Karpas-422 (cell line): ENCODE measurements around the gene TSG101. TPM values are rescaled to one million over a fixed set of nuclear protein-coding genes. Genes with fewer than 3 reads are reported as not detected.

Experiments
- DNase-seq: peaks from one replicate; pipeline ENCODE4 v3.0.0-alpha.2; 2015
- H2AFZ ChIP-seq: fragments of 200-600 bp; sonication (generic); 2 replicates; pipeline ENCODE4 v1.6.1; 2014; ENCODE audit warnings: antibody characterized with exemption, low read length, mixed read lengths
- H3K27ac ChIP-seq: fragments of 200-600 bp; sonication (generic); 2 replicates; pipeline ENCODE4 v1.5.1; 2014; ENCODE audit warnings: mild to moderate bottlenecking, low read length, moderate library complexity
- H3K27me3 ChIP-seq: fragments of 200-600 bp; sonication (generic); 2 replicates; pipeline ENCODE4 v1.6.1; 2014; ENCODE audit warnings: low read length, mixed read lengths
- H3K36me3 ChIP-seq: fragments of 200-600 bp; sonication (generic); 2 replicates; pipeline ENCODE4 v1.6.1; 2014; ENCODE audit warnings: low read length, mixed read lengths; ENCODE audit not compliant: insufficient read depth
- H3K4me1 ChIP-seq: fragments of 200-600 bp; sonication (generic); 2 replicates; pipeline ENCODE4 v1.6.1; 2014; ENCODE audit warnings: mild to moderate bottlenecking, low read length, mixed read lengths
- H3K4me2 ChIP-seq: fragments of 200-600 bp; sonication (generic); 2 replicates; pipeline ENCODE4 v1.6.1; 2014; ENCODE audit warnings: low read length, low read depth, mild to moderate bottlenecking; ENCODE audit not compliant: poor library complexity, severe bottlenecking
- H3K4me3 ChIP-seq: fragments of 200-600 bp; sonication (generic); 2 replicates; pipeline ENCODE4 v1.5.1; 2014; ENCODE audit warnings: mild to moderate bottlenecking, antibody characterized with exemption, low read length, mixed read lengths
- H3K79me2 ChIP-seq: fragments of 200-600 bp; sonication (generic); 2 replicates; pipeline ENCODE4 v1.6.1; 2014; ENCODE audit warnings: mild to moderate bottlenecking, low read length, mixed read lengths
- H3K9ac ChIP-seq: fragments of 200-600 bp; sonication (generic); 2 replicates; pipeline ENCODE4 v1.6.0; 2014; ENCODE audit warnings: low read length
- H3K9me2 ChIP-seq: fragments of 200-600 bp; sonication (generic), shearing (Covaris generic); replicated peaks from 2 replicates; pipeline ENCODE4 v1.6.0; 2014; ENCODE audit warnings: mild to moderate bottlenecking, low read length, moderate library complexity; ENCODE audit not compliant: insufficient read depth
- H3K9me3 ChIP-seq: fragments of 300-700, 200-600 bp; sonication (generic); 2 replicates; pipeline ENCODE4 v1.6.1; 2014; ENCODE audit warnings: low read length, mixed read lengths
- H4K20me1 ChIP-seq: fragments of 200-600 bp; sonication (generic); 2 replicates; pipeline ENCODE4 v1.6.1; 2014; ENCODE audit warnings: mild to moderate bottlenecking, antibody characterized with exemption, low read length, low read depth; ENCODE audit not compliant: insufficient read depth
- total RNA-seq: library from RNA; depleted of rRNA; stranded (reverse); fragments of >200 nt; shearing (Covaris generic); gene quantifications from 2 replicates; pipeline ENCODE4 v1.2.3, GENCODE V29; 2014; ENCODE audit warnings: low replicate concordance

The TSG101 gene
- total RNA-seq, 1 experiment from 2014 or later, result 105 TPM

DNA sequence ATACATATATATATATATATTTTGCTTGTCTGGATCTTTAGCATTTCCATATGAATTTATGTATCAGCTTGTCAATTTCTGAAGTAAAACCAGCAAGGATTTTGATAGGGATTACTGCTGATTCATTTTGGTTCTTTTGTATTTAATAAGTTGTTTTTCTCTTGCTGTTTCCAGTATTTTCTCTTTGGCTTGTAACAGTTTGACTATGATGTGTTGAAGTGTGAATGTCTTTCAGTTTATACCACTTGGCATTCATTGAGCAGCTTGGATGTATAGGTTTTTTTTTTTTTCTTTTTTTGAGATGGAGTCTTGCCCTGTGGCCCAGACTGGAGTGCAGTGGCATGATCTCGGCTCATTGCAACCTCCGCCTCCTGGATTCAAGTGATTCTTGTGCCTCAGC, 58.7 kb downstream of the TSG101 start:
- no peaks in the 10 kb centered on the region for H3K9me3 ChIP-seq
- no peak overlapping the region for H3K9ac ChIP-seq
- H2AFZ ChIP-seq, result no peak overlapping the region
- DNase-seq, result no peak
- no peaks in the 10 kb centered on the region for H4K20me1 ChIP-seq
- no peaks in the 10 kb centered on the region for H3K27me3 ChIP-seq
- no peak overlapping the region for H3K4me2 ChIP-seq
- H3K9me2 ChIP-seq, result no peaks in the 10 kb centered on the region
- no peaks in the 10 kb centered on the region for H3K36me3 ChIP-seq
- no peaks in the 10 kb centered on the region for H3K79me2 ChIP-seq
- no peak overlapping the region for H3K27ac ChIP-seq
- H3K4me1 ChIP-seq, result no peaks in the 10 kb centered on the region
- H3K4me3 ChIP-seq, result no peak overlapping the region

- Histone ChIP-seq H3K4me3 (no peak overlapping the region), H3K4me2 (no peak overlapping the region), H3K36me3 (no peaks in the 10 kb centered on the region), H3K9me3 (no peaks in the 10 kb centered on the region), H3K4me1 (no peaks in the 10 kb centered on the region), H4K20me1 (no peaks in the 10 kb centered on the region), H3K27me3 (no peaks in the 10 kb centered on the region), H2AFZ (no peak overlapping the region), H3K9me2 (no peaks in the 10 kb centered on the region), H3K79me2 (no peaks in the 10 kb centered on the region), H3K27ac (no peak overlapping the region), H3K9ac (no peak overlapping the region)
- DNase-seq, result no peak
Observed at GRCh38 chr11:18466402-18466801, 60.3 kb downstream of the TSG101 start.

- Histone ChIP-seq H3K27ac (no peak overlapping the region), H2AFZ (no peak overlapping the region), H3K9me2 (no peaks in the 10 kb centered on the region), H3K79me2 (no peaks in the 10 kb centered on the region), H4K20me1 (no peaks in the 10 kb centered on the region), H3K36me3 (no peaks in the 10 kb centered on the region), H3K4me3 (no peak overlapping the region), H3K4me1 (no peaks in the 10 kb centered on the region), H3K9me3 (no peaks in the 10 kb centered on the region), H3K4me2 (no peak overlapping the region), H3K27me3 (no peaks in the 10 kb centered on the region), H3K9ac (no peak overlapping the region)
- no peak for DNase-seq
Observed at GRCh38 chr11:18463439-18463838, 63.3 kb downstream of the TSG101 start.

DNA sequence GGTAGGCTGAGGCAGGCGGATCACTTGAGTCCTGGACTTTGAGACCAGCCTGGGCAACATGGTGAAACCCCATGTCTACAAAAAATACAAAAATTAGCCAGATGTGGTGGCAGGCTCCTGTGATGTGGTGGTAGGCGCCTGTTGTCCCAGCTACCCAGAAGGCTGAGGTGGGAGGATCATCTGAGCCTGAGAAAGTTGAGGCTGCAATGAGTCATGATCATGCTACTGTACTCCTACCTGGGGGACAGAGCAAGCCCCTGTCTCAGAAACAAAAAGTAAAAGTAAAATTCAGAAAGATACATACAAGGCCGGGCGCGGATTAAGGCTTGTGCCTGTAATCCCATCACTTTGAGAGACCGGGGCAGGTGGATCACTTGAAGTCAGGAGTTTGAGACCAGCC, 64.8 kb downstream of the TSG101 start:
- no peaks in the 10 kb centered on the region for H3K36me3 ChIP-seq
- H3K9me3 ChIP-seq, result no peaks in the 10 kb centered on the region
- H3K27me3 ChIP-seq, result no peaks in the 10 kb centered on the region
- H3K9ac ChIP-seq, result no peak overlapping the region
- H3K9me2 ChIP-seq, result no peaks in the 10 kb centered on the region
- no peak overlapping the region for H3K27ac ChIP-seq
- no peaks in the 10 kb centered on the region for H3K79me2 ChIP-seq
- H2AFZ ChIP-seq, result no peak overlapping the region
- no peak for DNase-seq
- no peaks in the 10 kb centered on the region for H4K20me1 ChIP-seq
- H3K4me1 ChIP-seq, result no peaks in the 10 kb centered on the region
- H3K4me2 ChIP-seq, result no peak overlapping the region
- H3K4me3 ChIP-seq, result no peak overlapping the region

DNA sequence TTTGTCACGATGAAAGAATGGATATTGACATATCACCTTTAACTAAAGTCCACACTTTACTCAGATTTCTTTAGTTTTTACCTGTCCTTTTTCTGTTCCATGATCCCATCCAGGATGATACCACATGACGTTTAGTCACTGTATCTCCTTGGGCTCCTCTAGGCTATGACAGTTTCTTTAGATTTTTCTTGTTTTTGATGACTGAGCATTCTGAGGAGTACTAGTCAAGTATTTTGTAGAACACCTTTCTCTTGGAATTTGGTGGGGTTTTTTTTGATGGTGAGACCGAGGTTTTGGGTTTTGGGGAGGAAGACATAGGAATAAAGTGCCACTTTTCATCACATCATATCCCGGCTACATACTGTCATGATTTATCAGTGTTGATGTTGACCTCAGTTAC, 67.1 kb downstream of the TSG101 start:
- Histone ChIP-seq H3K4me3 (no peak overlapping the region), H3K27me3 (no peaks in the 10 kb centered on the region), H4K20me1 (no peaks in the 10 kb centered on the region), H3K27ac (no peak overlapping the region), H3K79me2 (no peaks in the 10 kb centered on the region), H3K9ac (no peak overlapping the region), H3K9me2 (no peaks in the 10 kb centered on the region), H3K4me2 (no peak overlapping the region), H3K9me3 (no peaks in the 10 kb centered on the region), H2AFZ (no peak overlapping the region), H3K36me3 (no peaks in the 10 kb centered on the region), H3K4me1 (no peaks in the 10 kb centered on the region)
- DNase-seq, result no peak

DNA sequence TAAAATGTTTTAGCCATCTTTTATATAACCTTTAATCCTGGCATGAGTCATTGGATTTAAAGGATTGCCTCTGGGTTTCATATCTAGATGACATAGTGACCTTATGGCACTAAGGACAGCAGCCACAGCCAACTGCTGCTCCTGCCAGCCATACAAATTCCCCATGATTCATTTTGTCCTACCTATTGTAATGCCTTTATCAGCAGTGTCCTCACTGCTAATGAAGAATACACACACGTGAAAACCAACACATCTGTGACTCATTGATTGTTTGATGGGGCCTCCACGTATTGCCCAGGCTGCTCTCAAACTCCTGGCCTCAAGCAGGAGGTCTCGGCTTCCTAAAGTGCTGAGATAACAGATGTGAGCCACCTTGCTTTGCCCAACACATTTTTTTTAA, 69.3 kb downstream of the TSG101 start:
- Histone ChIP-seq H3K4me1 (no peaks in the 10 kb centered on the region), H3K4me3 (no peak overlapping the region), H3K27me3 (no peaks in the 10 kb centered on the region), H2AFZ (no peak overlapping the region), H4K20me1 (no peaks in the 10 kb centered on the region), H3K9ac (no peak overlapping the region), H3K79me2 (no peaks in the 10 kb centered on the region), H3K9me2 (no peaks in the 10 kb centered on the region), H3K36me3 (no peaks in the 10 kb centered on the region), H3K4me2 (no peak overlapping the region), H3K9me3 (no peaks in the 10 kb centered on the region), H3K27ac (no peak overlapping the region)
- DNase-seq, result no peak

- no peaks in the 10 kb centered on the region for H3K79me2 ChIP-seq
- H2AFZ ChIP-seq, result no peak within 1 kb of the TSS
- no peak within 1 kb of the TSS for H3K27ac ChIP-seq
- no peaks in the 10 kb centered on the region for H3K27me3 ChIP-seq
- H3K36me3 ChIP-seq, result no peaks in the 10 kb centered on the region
- no peak within 1 kb of the TSS for H3K4me3 ChIP-seq
- no peak within 1 kb of the TSS for H3K4me2 ChIP-seq
- no peak for DNase-seq
- H3K9me2 ChIP-seq, result no peaks in the 10 kb centered on the region
- no peaks in the 10 kb centered on the region for H3K4me1 ChIP-seq
- H3K9me3 ChIP-seq, result no peaks in the 10 kb centered on the region
- H4K20me1 ChIP-seq, result no peaks in the 10 kb centered on the region
- H3K9ac ChIP-seq, result no peak within 1 kb of the TSS
Observed at GRCh38 chr11:18455686-18456372, 70.9 kb downstream of the TSG101 start, which contains the start of gene LDHAL6A. TSS of gene LDHAL6A (plus strand) at chr11:18455856. CDS start at chr11:18456681, 825 bp downstream.

DNA sequence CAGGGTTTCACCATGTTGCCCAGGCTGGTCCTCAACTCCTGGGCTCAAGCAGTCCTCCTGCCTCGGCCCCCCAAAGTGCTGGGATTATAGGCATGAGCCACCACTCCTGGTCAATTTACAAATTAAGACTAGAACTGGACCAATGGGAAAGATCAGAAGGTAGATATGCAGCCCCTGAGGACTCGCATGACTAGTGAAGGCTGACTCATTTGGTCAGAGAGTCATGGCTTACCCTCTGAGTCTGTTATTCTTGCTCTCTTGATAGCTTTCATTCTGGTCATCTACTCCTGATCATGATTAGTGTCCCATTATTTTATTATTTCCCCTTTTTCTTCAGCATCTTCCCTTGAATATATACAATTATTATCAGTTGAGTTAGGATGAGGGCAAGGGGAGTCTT, 73.8 kb downstream of the TSG101 start:
- H3K4me2 ChIP-seq, result no peak overlapping the region

More for the DNA sequence above, 73.8 kb downstream of the TSG101 start:
- no peaks in the 10 kb centered on the region for H3K9me2 ChIP-seq
- H3K27me3 ChIP-seq, result no peaks in the 10 kb centered on the region
- no peak for DNase-seq
- no peaks in the 10 kb centered on the region for H3K79me2 ChIP-seq
- H4K20me1 ChIP-seq, result no peaks in the 10 kb centered on the region
- no peak overlapping the region for H2AFZ ChIP-seq
- H3K9ac ChIP-seq, result no peak overlapping the region
- H3K27ac ChIP-seq, result no peak overlapping the region
- H3K4me1 ChIP-seq, result no peaks in the 10 kb centered on the region
- H3K4me3 ChIP-seq, result no peak overlapping the region
- no peaks in the 10 kb centered on the region for H3K9me3 ChIP-seq
- H3K36me3 ChIP-seq, result no peaks in the 10 kb centered on the region
